Aortic smooth muscle cell (primary cell): ENCODE measurements around the gene ACBD4. TPM values are rescaled to one million over a fixed set of nuclear protein-coding genes. Genes with fewer than 3 reads are reported as not detected.

ENCODE experiments used
- total RNA-seq: library from RNA; depleted of rRNA; stranded (reverse); fragments of >200 nt; gene quantifications from 2 replicates; pipeline ENCODE4 v1.2.3, GENCODE V29; 2014

Gene ACBD4, protein sequence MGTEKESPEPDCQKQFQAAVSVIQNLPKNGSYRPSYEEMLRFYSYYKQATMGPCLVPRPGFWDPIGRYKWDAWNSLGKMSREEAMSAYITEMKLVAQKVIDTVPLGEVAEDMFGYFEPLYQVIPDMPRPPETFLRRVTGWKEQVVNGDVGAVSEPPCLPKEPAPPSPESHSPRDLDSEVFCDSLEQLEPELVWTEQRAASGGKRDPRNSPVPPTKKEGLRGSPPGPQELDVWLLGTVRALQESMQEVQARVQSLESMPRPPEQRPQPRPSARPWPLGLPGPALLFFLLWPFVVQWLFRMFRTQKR
- total RNA-seq = 7.1 and 8.1 TPM in 2 replicates

GRCh38 chr17:45135192-45135977 lies at the start of gene ACBD4:
TSS of gene ACBD4 (plus strand) at chr17:45135687. CDS start at chr17:45136145, 458 bp downstream.

GRCh38 chr17:45132320-45132571 lies 3.2 kb upstream of the ACBD4 start, which contains the start of gene PLCD3:
TSS of gene PLCD3 (minus strand) at chr17:45132515. CDS start at chr17:45132410, 105 bp downstream.

DNA sequence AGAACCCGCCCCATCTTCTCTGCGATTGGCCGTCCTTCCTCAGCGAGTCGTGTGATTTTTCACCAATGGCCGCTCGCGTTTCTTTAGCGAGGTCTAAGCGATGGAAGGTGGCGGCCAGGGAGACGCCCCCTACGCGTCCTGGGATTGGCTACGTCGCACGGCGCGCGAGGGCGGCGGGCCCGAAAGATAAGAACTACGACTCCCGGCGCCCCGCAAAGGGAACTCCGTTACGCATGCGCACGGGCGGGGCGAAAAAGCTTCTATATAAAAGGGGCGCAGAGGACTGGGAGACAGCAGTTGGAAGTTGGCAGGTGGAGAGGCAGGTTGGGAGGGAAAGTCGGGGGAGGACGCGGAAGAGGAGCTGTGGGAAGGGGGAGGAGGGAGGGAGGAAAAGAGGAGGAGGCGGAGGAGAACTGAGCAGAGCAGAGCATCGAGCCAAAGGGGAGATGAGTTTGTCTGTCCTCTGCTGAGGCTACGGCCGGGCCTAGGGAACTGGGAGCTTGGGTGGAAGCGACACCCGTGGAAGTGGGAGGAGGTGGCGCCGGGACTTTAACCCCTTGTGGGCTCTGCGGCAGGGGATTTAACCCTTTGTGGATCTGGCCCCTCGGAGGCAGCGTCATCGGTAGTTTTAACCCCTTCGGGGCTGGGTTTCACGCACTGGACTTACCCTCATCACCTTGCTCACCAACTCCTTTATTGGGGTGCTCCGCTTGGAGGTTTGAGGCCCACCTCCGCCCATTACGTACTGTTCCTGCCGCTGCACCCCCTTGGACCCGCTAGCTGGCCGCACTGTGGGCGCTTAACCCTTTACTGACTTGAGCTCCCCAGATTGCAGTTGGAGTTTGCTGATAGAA lies 12.9 kb downstream of the ACBD4 start, which contains the start of gene HEXIM1:
HEXIM1 (plus strand) TSS at position 293 of the 854 bp plus-strand sequence. CDS start 716 bp downstream, outside the sequence.

DNA sequence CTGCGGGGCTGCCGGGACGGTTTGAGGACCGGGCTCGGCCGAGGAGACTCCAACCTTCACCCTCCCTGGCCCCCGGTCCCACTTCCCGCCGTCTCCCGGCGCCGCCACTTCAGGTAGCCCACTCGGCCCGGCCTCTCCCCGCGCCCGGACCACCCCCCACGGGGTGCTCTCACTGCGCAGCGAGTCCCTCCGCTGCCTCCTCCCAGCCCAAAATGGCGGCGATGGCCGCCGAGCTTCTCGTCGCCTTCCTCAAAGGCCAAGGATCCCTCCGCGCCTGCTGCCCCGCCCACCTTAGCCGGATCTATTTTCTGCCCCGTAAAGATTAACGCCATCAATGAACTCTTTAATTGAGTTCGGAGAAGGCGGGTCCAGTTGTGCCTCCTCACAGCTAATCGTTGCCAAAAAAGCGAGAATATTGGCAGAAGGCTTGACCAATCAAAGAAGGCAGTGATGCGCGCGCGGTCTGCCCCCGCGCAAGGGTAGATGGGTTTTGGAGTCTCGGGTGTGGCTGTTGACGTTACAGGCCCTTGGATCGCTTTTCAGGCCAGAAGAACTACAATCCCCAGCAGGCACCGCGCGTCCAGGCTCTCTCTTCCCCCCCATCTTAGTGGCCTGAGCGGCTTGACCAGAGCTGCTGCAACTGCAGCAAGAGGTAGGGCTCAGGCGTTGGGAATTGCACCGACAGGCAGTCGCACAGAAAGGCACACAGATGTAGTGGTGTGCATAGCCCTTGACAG lies 26.0 kb downstream of the ACBD4 start, which contains the start of gene HEXIM2:
HEXIM2 (plus strand) TSS at position 588 of the 737 bp plus-strand sequence. CDS start 919 bp downstream, outside the sequence.

Other genes with a start within 250 kb of the ACBD4 start
- gene EFTUD2, start 236.2 kb upstream of the ACBD4 start, total RNA-seq = 87.9 and 100 TPM in 2 replicates
- gene GFAP, start 220.2 kb upstream of the ACBD4 start, total RNA-seq = 0.44 TPM in 1 of 2 replicates, not detected in the other
- gene KIF18B, start 187.9 kb upstream of the ACBD4 start, total RNA-seq = 1.7 and 2.6 TPM in 2 replicates
- 0.31 and 0.66 TPM in 2 replicates for gene C1QL1, start 167.4 kb upstream of the ACBD4 start, total RNA-seq
- gene DCAKD, start 84.1 kb upstream of the ACBD4 start, total RNA-seq = 19.0 and 22.5 TPM in 2 replicates
- 49.2 and 82.8 TPM in 2 replicates for gene NMT1, start 74.4 kb upstream of the ACBD4 start, total RNA-seq
- 27.3 and 57.7 TPM in 2 replicates for gene PLCD3, start 3.2 kb upstream of the ACBD4 start, total RNA-seq
- 10.6 and 11.6 TPM in 2 replicates for gene HEXIM1, start 12.8 kb downstream of the ACBD4 start, total RNA-seq
- 7.7 and 7.9 TPM in 2 replicates for gene HEXIM2, start 26.2 kb downstream of the ACBD4 start, total RNA-seq
- gene FMNL1, start 86.2 kb downstream of the ACBD4 start, total RNA-seq = 0.06 and 0.13 TPM in 2 replicates
- under 0.01 and 0.06 TPM in 2 replicates for gene SPATA32, start 126.4 kb downstream of the ACBD4 start, total RNA-seq
- 1.4 and 1.5 TPM in 2 replicates for gene MAP3K14, start 181.3 kb downstream of the ACBD4 start, total RNA-seq